Spleen (tissue), 11 donors: ENCODE data around the gene APOLD1. TPM values are rescaled to one million over a fixed set of nuclear protein-coding genes. Genes with fewer than 3 reads are reported as not detected.

ENCODE experiments used
- DNase-seq: peaks from one replicate; pipeline ENCODE4 v3.0.0-alpha.2; 2020
- H3K27ac ChIP-seq, 8 donors: fragments of 200-600 bp; sonication (generic) in 7 of 8; 1 replicate in 4 of 8; 2 replicates in 4 of 8; pipeline versions ENCODE4 v1.5.0 to v1.8.0; 2016 to 2021; ENCODE audit warnings: inconsistent platforms in 4 of 8, mild to moderate bottlenecking in 4 of 8, moderate library complexity in 1 of 8
- H3K27me3 ChIP-seq, 7 donors: fragments of 200-600 bp; sonication (generic) in 6 of 7; replicated peaks in 1 of 7; 1 replicate in 4 of 7; 2 replicates in 3 of 7; pipeline versions ENCODE4 v1.5.0 to v1.8.0; 2016 to 2021; ENCODE audit warnings: inconsistent platforms in 3 of 7, mild to moderate bottlenecking in 1 of 7
- H3K36me3 ChIP-seq, 6 donors: fragments of 200-600 bp; sonication (generic) in 5 of 6; 1 replicate in 4 of 6; 2 replicates in 2 of 6; pipeline versions ENCODE4 v1.5.0 to v1.8.0; 2016 to 2021; ENCODE audit warnings: inconsistent platforms in 2 of 6
- H3K4me1 ChIP-seq, 6 donors: fragments of 200-600 bp; sonication (generic) in 5 of 6; 1 replicate in 3 of 6; 2 replicates in 3 of 6; pipeline versions ENCODE4 v1.5.0 to v1.8.0; 2016 to 2021; ENCODE audit warnings: inconsistent platforms in 3 of 6
- H3K4me3 ChIP-seq, 8 donors: fragments of 200-600 bp; sonication (generic) in 7 of 8; 1 replicate in 4 of 8; 2 replicates in 4 of 8; pipeline versions ENCODE4 v1.5.0 to v1.8.0; 2016 to 2021; ENCODE audit warnings: inconsistent platforms in 4 of 8, mild to moderate bottlenecking in 4 of 8, moderate library complexity in 2 of 8
- H3K9me3 ChIP-seq, 8 donors: fragments of 200-600 bp; sonication (generic) in 7 of 8; 1 replicate in 4 of 8; 2 replicates in 4 of 8; pipeline versions ENCODE4 v1.5.0 to v1.8.0; 2016 to 2021; ENCODE audit warnings: inconsistent platforms in 4 of 8
- CTCF ChIP-seq, 11 experiments: fragments of 200-600 bp in 7 of 11; fragments of 450-650 bp in 4 of 11; sonication (generic) in 4 of 11; IDR thresholded peaks in 8 of 11; conservative IDR thresholded peaks in 3 of 11; 1 replicate in 7 of 11; 2 replicates in 4 of 11; pipeline versions ENCODE4 v1.4.0 to v1.8.0; 2016 to 2021; ENCODE audit warnings: antibody characterized with exemption in 11 of 11, inconsistent platforms in 4 of 11, mild to moderate bottlenecking in 1 of 11
- POLR2A ChIP-seq, 3 donors: fragments of 450-650 bp; IDR thresholded peaks; one replicate each; pipeline ENCODE4 v1.5.1; 2017; ENCODE audit warnings: antibody characterized with exemption in 3 of 3, mild to moderate bottlenecking in 1 of 3
- POLR2AphosphoS5 ChIP-seq, 3 donors: sonication (generic); formaldehyde crosslinking; IDR thresholded peaks; one replicate each; pipeline ENCODE4 v1.5.1; 2017; ENCODE audit warnings: antibody characterized with exemption in 3 of 3
- WGBS, 5 donors: extraction: QIAGEN DNeasy Blood & Tissue Kit in 3 of 5; methylation state at CpG; one replicate each; pipeline versions ENCODE4 v1.1.5 to v1.1.7; 2013 to 2018; 5-methylcytosine and 5-hydroxymethylcytosine counted together
- intact Hi-C: fragments of 100-400 bp; cut with DNase I; formaldehyde crosslinking; loops from one replicate; pipeline ENCODE4 v1.15.0; 2023; ENCODE audit warnings: low total_unique reads
- polyA plus RNA-seq, 3 donors: library from polyadenylated mRNA; stranded (reverse); fragments of 200-250 nt; gene quantifications; one replicate each; pipeline ENCODE4 v1.2.1, GENCODE V29; 2013
- total RNA-seq, 7 donors: library from RNA; depleted of rRNA in 3 of 7; stranded (reverse); fragments of >200 nt in 3 of 7; fragmentation: NEBNext Ultra II Directional in 4 of 7; extraction: Animal tissue kit (Norgen Biotek cat#: 25700) in 4 of 7; gene quantifications; one replicate each; pipeline versions ENCODE4 v1.1.0 to v1.2.1, GENCODE V29; 2016 to 2021
- donor health status: healthy with polysubstance abuse.
- donor health status: DM: no; HTN: no; CAD: no; lungs with moderate emphysema.
- donor health status: DM: no; HTN: no; CAD: no.
- donor health status: Bipolar disorder and iron deficiency.
- donor health status: healthy.
- donor health status: DM: no; HTN: no; CAD: no.
- donor health status: DM: yes; HTN: yes; CAD: no.

Gene APOLD1
- total and polyA plus RNA-seq, 10 donors = 1.3 to 79.5 (median 12.3) TPM

GRCh38 chr12:12821975-12822374, 36.5 kb downstream of the APOLD1 start:
- H3K4me3 ChIP-seq = no peak overlapping the region
- TF ChIP-seq POLR2AphosphoS5 (IDR thresholded peaks at IDR 0.05) = no peak
- no peak for TF ChIP-seq CTCF (IDR thresholded peaks at IDR 0.05 in 8 of 11, conservative IDR thresholded peaks at IDR 0.05 in 3 of 11)
- no peak for TF ChIP-seq POLR2A (IDR thresholded peaks at IDR 0.05)
- DNase-seq = no peak
- intact Hi-C loops = no loop called here
- H3K36me3 ChIP-seq = peaks cover 10 to 97% (median 66%) of the 10 kb centered on the region in 6 donors
- H3K27ac ChIP-seq = no peak overlapping the region
- peaks cover 4 to 33% (median 12%) of the 10 kb centered on the region in 6 donors for H3K4me1 ChIP-seq
- no peaks in the 10 kb centered on the region for H3K27me3 ChIP-seq
- no peaks in the 10 kb centered on the region for H3K9me3 ChIP-seq
- WGBS, 5 donors = 75 to 84% (median 82%) methylated on average over 6 of the region's 6 CpGs

GRCh38 chr12:12822886-12823285, 37.4 kb downstream of the APOLD1 start:
- H3K27ac ChIP-seq = no peak overlapping the region
- intact Hi-C loops = no loop called here
- H3K36me3 ChIP-seq = peaks cover 10 to 97% (median 75%) of the 10 kb centered on the region in 6 donors
- 93 to 98% (median 96%) methylated on average over 4 of the region's 4 CpGs for WGBS, 5 donors
- peaks cover 0 to 24% (median 8%) of the 10 kb centered on the region in 6 donors for H3K4me1 ChIP-seq
- no peak overlapping the region for H3K4me3 ChIP-seq
- H3K9me3 ChIP-seq = no peaks in the 10 kb centered on the region
- H3K27me3 ChIP-seq = no peaks in the 10 kb centered on the region
- no peak for DNase-seq
- TF ChIP-seq POLR2AphosphoS5 (IDR thresholded peaks at IDR 0.05) (no peak), CTCF (IDR thresholded peaks at IDR 0.05 in 8 of 11, conservative IDR thresholded peaks at IDR 0.05 in 3 of 11) (no peak), POLR2A (IDR thresholded peaks at IDR 0.05) (no peak)

- H3K27ac ChIP-seq = no peak overlapping the region
- TF ChIP-seq POLR2AphosphoS5 (IDR thresholded peaks at IDR 0.05) (no peak), POLR2A (IDR thresholded peaks at IDR 0.05) (no peak), CTCF (IDR thresholded peaks at IDR 0.05 in 8 of 11, conservative IDR thresholded peaks at IDR 0.05 in 3 of 11) (no peak)
- no peak overlapping the region for H3K4me3 ChIP-seq
- no peaks in the 10 kb centered on the region for H3K9me3 ChIP-seq
- peaks cover 0 to 19% (median 6%) of the 10 kb centered on the region in 6 donors for H3K4me1 ChIP-seq
- DNase-seq = no peak
- intact Hi-C loops = no loop called here
- peaks cover 10 to 97% (median 78%) of the 10 kb centered on the region in 6 donors for H3K36me3 ChIP-seq
- no peaks in the 10 kb centered on the region for H3K27me3 ChIP-seq
- WGBS, 5 donors = 85 to 98% (median 95%) methylated on average over 2 of the region's 2 CpGs
These were observed 37.8 kb downstream of the APOLD1 start for GRCh38 chr12:12823300-12823699.

GRCh38 chr12:12823811-12824210, 38.4 kb downstream of the APOLD1 start:
- no peak overlapping the region for H3K27ac ChIP-seq
- no peak for TF ChIP-seq POLR2AphosphoS5 (IDR thresholded peaks at IDR 0.05)
- no peak for TF ChIP-seq POLR2A (IDR thresholded peaks at IDR 0.05)
- TF ChIP-seq CTCF (IDR thresholded peaks at IDR 0.05 in 8 of 11, conservative IDR thresholded peaks at IDR 0.05 in 3 of 11) = no peak
- 97 to 100% (median 98%) methylated on average over 5 of the region's 5 CpGs for WGBS, 5 donors
- DNase-seq = no peak
- intact Hi-C loops = no loop called here
- no peak overlapping the region for H3K4me3 ChIP-seq
- no peaks in the 10 kb centered on the region for H3K9me3 ChIP-seq
- H3K36me3 ChIP-seq = peaks cover 10 to 97% (median 83%) of the 10 kb centered on the region in 6 donors
- no peaks in the 10 kb centered on the region for H3K27me3 ChIP-seq
- peaks cover 0 to 14% (median 3%) of the 10 kb centered on the region in 6 donors for H3K4me1 ChIP-seq
